Neural cell (in vitro differentiated cells): ENCODE measurements around the gene CDK2AP2. TPM values are rescaled to one million over a fixed set of nuclear protein-coding genes. Genes with fewer than 3 reads are reported as not detected.

Experiments
- H2AFZ ChIP-seq: fragments of 200-600, 300-800 bp; sonication (generic), shearing (Covaris generic); 2 replicates; pipeline ENCODE4 v1.6.0; 2014; ENCODE audit warnings: low read depth, mild to moderate bottlenecking, antibody characterized with exemption, low read length, moderate library complexity
- H3F3A ChIP-seq: fragments of 200-600 bp; shearing (Covaris generic); 2 replicates; pipeline ENCODE4 v1.6.1; 2016; ENCODE audit warnings: mild to moderate bottlenecking, moderate library complexity, mixed read lengths, antibody characterized with exemption, low read length; ENCODE audit not compliant: insufficient read depth, poor library complexity, severe bottlenecking
- H3K27ac ChIP-seq: fragments of 200-600, 300-800 bp; sonication (generic), shearing (Covaris generic); 2 replicates; pipeline ENCODE4 v1.5.1; 2014; ENCODE audit warnings: mild to moderate bottlenecking, low read length, moderate library complexity
- H3K27me3 ChIP-seq: fragments of 300-800, 200-600 bp; sonication (generic), shearing (Covaris generic); 2 replicates; pipeline ENCODE4 v1.6.0; 2014; ENCODE audit warnings: mild to moderate bottlenecking, low read depth, low read length, moderate library complexity; ENCODE audit not compliant: insufficient read depth
- H3K36me3 ChIP-seq: fragments of 300-800, 200-600 bp; sonication (generic), shearing (Covaris generic); 2 replicates; pipeline ENCODE4 v1.5.1; 2014; ENCODE audit warnings: mild to moderate bottlenecking, antibody characterized with exemption, low read length, moderate library complexity; ENCODE audit not compliant: insufficient read depth
- H3K4me2 ChIP-seq: fragments of 300-800, 200-600 bp; sonication (generic), shearing (Covaris generic); 2 replicates; pipeline ENCODE4 v1.6.0; 2014; ENCODE audit warnings: mild to moderate bottlenecking, low read length
- H3K4me3 ChIP-seq: fragments of 300-800, 200-600 bp; sonication (generic), shearing (Covaris generic); 2 replicates; pipeline ENCODE4 v1.5.1; 2014; ENCODE audit warnings: mild to moderate bottlenecking, low read length, moderate library complexity
- H3K79me2 ChIP-seq: fragments of 200-600 bp; shearing (Covaris generic); replicated peaks from 2 replicates; pipeline ENCODE4 v1.6.0; 2014; ENCODE audit warnings: mild to moderate bottlenecking, low read length, moderate library complexity; ENCODE audit not compliant: insufficient read depth
- H3K9ac ChIP-seq: fragments of 300-800, 200-600 bp; sonication (generic), shearing (Covaris generic); 2 replicates; pipeline ENCODE4 v1.6.1; 2016; ENCODE audit warnings: mild to moderate bottlenecking, low read length, mixed read lengths
- H3K9me2 ChIP-seq: fragments of 200-600 bp; shearing (Covaris generic); 2 replicates; pipeline ENCODE4 v1.6.1; 2016; ENCODE audit warnings: mild to moderate bottlenecking, low read length, mixed read lengths; ENCODE audit not compliant: insufficient read depth
- H3K9me3 ChIP-seq: fragments of 200-600, 300-800 bp; sonication (generic), shearing (Covaris generic); 2 replicates; pipeline ENCODE4 v1.6.1; 2016; ENCODE audit warnings: mild to moderate bottlenecking, mixed run types, low read length, moderate library complexity, mixed read lengths
- H4K20me1 ChIP-seq: fragments of 200-600 bp; shearing (Covaris generic); 2 replicates; pipeline ENCODE4 v1.6.1; 2016; ENCODE audit warnings: mild to moderate bottlenecking, mixed run types; ENCODE audit not compliant: insufficient read depth
- EP300 ChIP-seq: fragments of 450-650 bp; conservative IDR thresholded peaks from 2 replicates; pipeline ENCODE4 v1.6.1; 2014; ENCODE audit warnings: antibody characterized with exemption, mild to moderate bottlenecking, moderate library complexity; ENCODE audit not compliant: poor library complexity, severe bottlenecking
- EZH2 ChIP-seq: fragments of 200-600, 300-800 bp; shearing (Covaris generic), sonication (generic); IDR thresholded peaks from 2 replicates; pipeline ENCODE4 v1.6.1; 2014; ENCODE audit warnings: antibody characterized with exemption, low read length, borderline replicate concordance, mild to moderate bottlenecking; ENCODE audit not compliant: insufficient read depth, poor library complexity, severe bottlenecking
- MXI1 ChIP-seq: fragments of 450-650 bp; conservative IDR thresholded peaks from 2 replicates; pipeline ENCODE4 v1.6.1; 2014; ENCODE audit warnings: antibody characterized with exemption, mild to moderate bottlenecking; ENCODE audit not compliant: poor library complexity, severe bottlenecking
- POLR2AphosphoS5 ChIP-seq: IDR thresholded peaks from 2 replicates; pipeline ENCODE4 v1.6.1; 2012
- RAD21 ChIP-seq: fragments of 450-650 bp; conservative IDR thresholded peaks from 2 replicates; pipeline ENCODE4 v1.6.1; 2014; ENCODE audit warnings: antibody characterized with exemption, mild to moderate bottlenecking, moderate library complexity
- SMC3 ChIP-seq: fragments of 450-650 bp; conservative IDR thresholded peaks from 2 replicates; pipeline ENCODE4 v1.6.1; 2014; ENCODE audit warnings: antibody characterized with exemption, mild to moderate bottlenecking, moderate library complexity; ENCODE audit not compliant: poor library complexity
- TAF1 ChIP-seq: IDR thresholded peaks from 2 replicates; pipeline ENCODE4 v1.6.1; 2012; ENCODE audit warnings: low read depth
- polyA plus RNA-seq: library from polyadenylated mRNA; depleted of rRNA; stranded (reverse); fragments of >200 nt; gene quantifications from 2 replicates; pipeline ENCODE4 v1.2.3, GENCODE V29; 2014
- TF ChIP-seq, protein P1 (sequence below): fragments of 450-650 bp; IDR thresholded peaks from 2 replicates; pipeline ENCODE4 v1.5.1; 2014; ENCODE audit warnings: antibody characterized with exemption, mild to moderate bottlenecking, moderate library complexity; ENCODE audit not compliant: poor library complexity, severe bottlenecking
- TF ChIP-seq, protein P2 (sequence below): IDR thresholded peaks from 2 replicates; pipeline ENCODE4 v1.6.1; 2012; ENCODE audit warnings: borderline replicate concordance

CDK2AP2 gene
- polyA plus RNA-seq, 1 donor from 2014 or later = 18.1 TPM

DNA sequence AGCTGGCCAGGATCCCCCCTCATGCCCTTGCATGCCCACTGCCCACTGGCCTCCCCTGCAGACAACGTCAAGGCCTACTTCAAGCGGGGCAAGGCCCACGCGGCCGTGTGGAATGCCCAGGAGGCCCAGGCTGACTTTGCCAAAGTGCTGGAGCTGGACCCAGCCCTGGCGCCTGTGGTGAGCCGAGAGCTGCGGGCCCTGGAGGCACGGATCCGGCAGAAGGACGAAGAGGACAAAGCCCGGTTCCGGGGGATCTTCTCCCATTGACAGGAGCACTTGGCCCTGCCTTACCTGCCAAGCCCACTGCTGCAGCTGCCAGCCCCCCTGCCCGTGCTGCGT is 17.3 kb downstream of the CDK2AP2 start:
- Histone ChIP-seq H3K4me2 (no peak overlapping the region), H3K27ac (no peak overlapping the region), H4K20me1 (no peaks in the 10 kb centered on the region), H2AFZ (no peak overlapping the region), H3K9ac (no peak overlapping the region), H3K9me3 (no peaks in the 10 kb centered on the region), H3K4me3 (no peak overlapping the region), H3K9me2 (no peaks in the 10 kb centered on the region), H3K27me3 (no peaks in the 10 kb centered on the region), H3F3A (no peaks in the 10 kb centered on the region), H3K36me3 (no peaks in the 10 kb centered on the region), H3K79me2 (no peaks in the 10 kb centered on the region)
- TF ChIP-seq TAF1 = no peak
- TF ChIP-seq, protein P1, sequence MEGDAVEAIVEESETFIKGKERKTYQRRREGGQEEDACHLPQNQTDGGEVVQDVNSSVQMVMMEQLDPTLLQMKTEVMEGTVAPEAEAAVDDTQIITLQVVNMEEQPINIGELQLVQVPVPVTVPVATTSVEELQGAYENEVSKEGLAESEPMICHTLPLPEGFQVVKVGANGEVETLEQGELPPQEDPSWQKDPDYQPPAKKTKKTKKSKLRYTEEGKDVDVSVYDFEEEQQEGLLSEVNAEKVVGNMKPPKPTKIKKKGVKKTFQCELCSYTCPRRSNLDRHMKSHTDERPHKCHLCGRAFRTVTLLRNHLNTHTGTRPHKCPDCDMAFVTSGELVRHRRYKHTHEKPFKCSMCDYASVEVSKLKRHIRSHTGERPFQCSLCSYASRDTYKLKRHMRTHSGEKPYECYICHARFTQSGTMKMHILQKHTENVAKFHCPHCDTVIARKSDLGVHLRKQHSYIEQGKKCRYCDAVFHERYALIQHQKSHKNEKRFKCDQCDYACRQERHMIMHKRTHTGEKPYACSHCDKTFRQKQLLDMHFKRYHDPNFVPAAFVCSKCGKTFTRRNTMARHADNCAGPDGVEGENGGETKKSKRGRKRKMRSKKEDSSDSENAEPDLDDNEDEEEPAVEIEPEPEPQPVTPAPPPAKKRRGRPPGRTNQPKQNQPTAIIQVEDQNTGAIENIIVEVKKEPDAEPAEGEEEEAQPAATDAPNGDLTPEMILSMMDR = no peak
- TF ChIP-seq POLR2AphosphoS5 = no peak
- no peak for TF ChIP-seq RAD21
- no peak for TF ChIP-seq EP300
- no peak for TF ChIP-seq SMC3
- TF ChIP-seq MXI1 = no peak
- TF ChIP-seq, protein P2, sequence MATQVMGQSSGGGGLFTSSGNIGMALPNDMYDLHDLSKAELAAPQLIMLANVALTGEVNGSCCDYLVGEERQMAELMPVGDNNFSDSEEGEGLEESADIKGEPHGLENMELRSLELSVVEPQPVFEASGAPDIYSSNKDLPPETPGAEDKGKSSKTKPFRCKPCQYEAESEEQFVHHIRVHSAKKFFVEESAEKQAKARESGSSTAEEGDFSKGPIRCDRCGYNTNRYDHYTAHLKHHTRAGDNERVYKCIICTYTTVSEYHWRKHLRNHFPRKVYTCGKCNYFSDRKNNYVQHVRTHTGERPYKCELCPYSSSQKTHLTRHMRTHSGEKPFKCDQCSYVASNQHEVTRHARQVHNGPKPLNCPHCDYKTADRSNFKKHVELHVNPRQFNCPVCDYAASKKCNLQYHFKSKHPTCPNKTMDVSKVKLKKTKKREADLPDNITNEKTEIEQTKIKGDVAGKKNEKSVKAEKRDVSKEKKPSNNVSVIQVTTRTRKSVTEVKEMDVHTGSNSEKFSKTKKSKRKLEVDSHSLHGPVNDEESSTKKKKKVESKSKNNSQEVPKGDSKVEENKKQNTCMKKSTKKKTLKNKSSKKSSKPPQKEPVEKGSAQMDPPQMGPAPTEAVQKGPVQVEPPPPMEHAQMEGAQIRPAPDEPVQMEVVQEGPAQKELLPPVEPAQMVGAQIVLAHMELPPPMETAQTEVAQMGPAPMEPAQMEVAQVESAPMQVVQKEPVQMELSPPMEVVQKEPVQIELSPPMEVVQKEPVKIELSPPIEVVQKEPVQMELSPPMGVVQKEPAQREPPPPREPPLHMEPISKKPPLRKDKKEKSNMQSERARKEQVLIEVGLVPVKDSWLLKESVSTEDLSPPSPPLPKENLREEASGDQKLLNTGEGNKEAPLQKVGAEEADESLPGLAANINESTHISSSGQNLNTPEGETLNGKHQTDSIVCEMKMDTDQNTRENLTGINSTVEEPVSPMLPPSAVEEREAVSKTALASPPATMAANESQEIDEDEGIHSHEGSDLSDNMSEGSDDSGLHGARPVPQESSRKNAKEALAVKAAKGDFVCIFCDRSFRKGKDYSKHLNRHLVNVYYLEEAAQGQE = no peak
- no peak for TF ChIP-seq EZH2

DNA sequence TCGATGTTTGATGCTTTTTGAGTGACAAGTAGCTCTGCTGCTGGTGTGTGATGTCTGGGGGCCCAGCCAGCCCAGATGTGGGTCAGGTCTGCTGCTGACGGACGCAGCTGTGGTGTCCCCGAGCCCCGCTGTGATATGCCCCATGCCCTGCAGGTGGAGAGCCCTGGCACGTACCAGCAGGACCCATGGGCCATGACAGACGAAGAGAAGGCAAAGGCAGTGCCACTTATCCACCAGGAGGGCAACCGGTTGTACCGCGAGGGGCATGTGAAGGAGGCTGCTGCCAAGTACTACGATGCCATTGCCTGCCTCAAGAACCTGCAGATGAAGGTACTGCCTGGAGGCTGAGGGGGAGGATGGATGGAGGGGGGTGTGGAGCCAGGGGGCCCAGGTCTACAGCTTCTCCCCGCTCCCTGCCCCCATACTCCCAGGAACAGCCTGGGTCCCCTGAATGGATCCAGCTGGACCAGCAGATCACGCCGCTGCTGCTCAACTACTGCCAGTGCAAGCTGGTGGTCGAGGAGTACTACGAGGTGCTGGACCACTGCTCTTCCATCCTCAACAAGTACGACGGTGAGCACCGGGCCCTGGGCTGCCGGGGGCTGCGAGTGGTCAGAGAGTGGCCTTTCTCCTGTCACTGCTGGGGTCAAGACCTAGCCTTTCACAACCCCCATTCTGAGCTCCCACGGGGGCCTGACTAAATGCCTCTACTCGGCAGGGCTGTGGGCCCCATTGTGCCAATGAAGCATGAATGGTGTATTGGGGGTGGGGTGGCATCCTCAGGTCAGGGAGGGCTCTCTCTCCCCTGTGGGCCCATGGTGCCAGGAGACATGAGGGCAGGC is 17.9 kb downstream of the CDK2AP2 start:
- Histone ChIP-seq H3K27me3 (no peaks in the 10 kb centered on the region), H3K36me3 (no peaks in the 10 kb centered on the region)
- no peak for TF ChIP-seq MXI1
- no peak for TF ChIP-seq EP300
- TF ChIP-seq POLR2AphosphoS5 = no peak
- no peak for TF ChIP-seq SMC3
- no peak for TF ChIP-seq TAF1
- TF ChIP-seq, protein P1 = no peak
- TF ChIP-seq, protein P2 = no peak
- no peak for TF ChIP-seq RAD21
- no peak for TF ChIP-seq EZH2

More for the DNA sequence above, 17.9 kb downstream of the CDK2AP2 start:
- H2AFZ ChIP-seq = no peak overlapping the region
- H3F3A ChIP-seq = no peaks in the 10 kb centered on the region
- H4K20me1 ChIP-seq = no peaks in the 10 kb centered on the region
- no peak overlapping the region for H3K4me2 ChIP-seq
- no peaks in the 10 kb centered on the region for H3K79me2 ChIP-seq
- H3K9ac ChIP-seq = no peak overlapping the region
- H3K9me3 ChIP-seq = no peaks in the 10 kb centered on the region
- H3K9me2 ChIP-seq = no peaks in the 10 kb centered on the region
- no peak overlapping the region for H3K4me3 ChIP-seq
- no peak overlapping the region for H3K27ac ChIP-seq
